ENCODE measurements around the gene ALPG.
"Not testable (repeated sequence)": the region's sequence is repeated elsewhere in the genome, so short reads cannot be mapped to it uniquely, and the experiment has no call there.

Gene ALPG

DNA sequence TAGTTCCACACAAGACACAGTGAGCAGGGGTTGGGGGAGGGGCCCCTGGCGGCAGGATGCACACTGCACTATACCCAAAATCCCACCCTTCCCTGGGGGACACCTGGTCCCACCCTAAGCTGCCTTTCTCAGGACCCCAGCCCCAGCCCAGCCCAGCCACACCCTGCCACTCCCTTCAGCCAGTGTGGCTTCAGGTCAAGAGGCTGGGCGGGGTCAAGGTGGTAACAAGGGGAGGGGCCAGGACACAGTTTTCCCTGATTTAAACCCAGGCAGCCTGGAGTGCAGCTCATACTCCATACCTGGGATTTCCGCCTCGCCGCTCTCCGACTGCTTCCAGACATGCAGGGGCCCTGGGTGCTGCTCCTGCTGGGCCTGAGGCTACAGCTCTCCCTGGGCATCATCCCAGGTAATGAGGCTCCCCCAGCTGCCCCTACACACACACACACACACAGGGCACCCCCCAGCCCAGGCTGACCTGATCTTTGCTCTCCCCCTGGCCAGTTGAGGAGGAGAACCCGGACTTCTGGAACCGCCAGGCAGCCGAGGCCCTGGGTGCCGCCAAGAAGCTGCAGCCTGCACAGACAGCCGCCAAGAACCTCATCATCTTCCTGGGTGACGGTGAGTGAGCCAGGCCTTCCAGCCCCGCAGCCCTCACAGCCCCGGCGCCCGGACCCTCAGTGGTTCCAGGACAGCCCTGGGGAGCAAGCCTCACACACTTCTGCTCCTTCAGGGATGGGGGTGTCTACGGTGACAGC lies at the start of gene ALPG:
TSS of gene ALPG (plus strand) at position 289 of the 755 bp plus-strand sequence. CDS start at position 340, 51 bp downstream.
- no peak for DNase-seq (ENCODE audit: low read depth in 2 of 2)

GRCh38 chr2:232361646-232362045 lies 45.0 kb upstream of the ALPG start:
- no peak for DNase-seq (ENCODE audit: low read depth in 2 of 2)

DNA sequence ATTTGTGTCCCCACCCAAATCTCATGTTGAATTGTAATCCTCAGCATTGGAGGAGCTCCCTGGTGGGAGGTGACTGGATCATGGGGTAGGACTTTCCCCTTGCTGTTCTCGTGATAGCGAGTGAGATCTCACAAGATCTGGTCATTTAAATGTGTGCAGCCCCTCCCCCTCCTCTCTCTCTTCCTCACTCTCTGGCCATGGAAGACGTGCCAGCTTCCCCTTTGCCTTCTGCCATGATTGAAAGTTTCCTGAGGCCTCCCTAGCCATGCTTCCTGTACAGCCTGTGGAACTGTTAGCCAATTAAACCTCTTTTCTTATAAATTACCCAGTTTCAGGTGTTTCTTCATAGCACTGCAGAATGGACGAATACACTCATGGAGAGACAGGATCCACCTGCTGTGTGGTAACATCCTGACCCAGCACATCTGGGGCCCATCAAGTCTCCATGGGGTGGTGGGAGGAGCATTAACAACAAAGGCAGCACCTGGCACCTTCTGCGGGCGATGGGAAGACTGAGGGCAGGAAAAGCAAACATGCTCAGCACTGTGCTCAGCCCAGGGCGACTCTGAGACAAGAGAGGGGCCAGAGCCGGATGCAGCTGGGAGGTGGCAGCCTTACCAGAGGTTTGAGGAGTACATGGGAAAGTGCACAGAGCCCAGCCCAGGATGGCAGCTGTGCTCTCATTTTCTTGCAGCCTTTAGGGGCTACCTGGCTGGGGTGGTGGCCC lies 44.3 kb upstream of the ALPG start:
- DNase-seq (ENCODE audit: low read depth in 2 of 2): no peak

DNA sequence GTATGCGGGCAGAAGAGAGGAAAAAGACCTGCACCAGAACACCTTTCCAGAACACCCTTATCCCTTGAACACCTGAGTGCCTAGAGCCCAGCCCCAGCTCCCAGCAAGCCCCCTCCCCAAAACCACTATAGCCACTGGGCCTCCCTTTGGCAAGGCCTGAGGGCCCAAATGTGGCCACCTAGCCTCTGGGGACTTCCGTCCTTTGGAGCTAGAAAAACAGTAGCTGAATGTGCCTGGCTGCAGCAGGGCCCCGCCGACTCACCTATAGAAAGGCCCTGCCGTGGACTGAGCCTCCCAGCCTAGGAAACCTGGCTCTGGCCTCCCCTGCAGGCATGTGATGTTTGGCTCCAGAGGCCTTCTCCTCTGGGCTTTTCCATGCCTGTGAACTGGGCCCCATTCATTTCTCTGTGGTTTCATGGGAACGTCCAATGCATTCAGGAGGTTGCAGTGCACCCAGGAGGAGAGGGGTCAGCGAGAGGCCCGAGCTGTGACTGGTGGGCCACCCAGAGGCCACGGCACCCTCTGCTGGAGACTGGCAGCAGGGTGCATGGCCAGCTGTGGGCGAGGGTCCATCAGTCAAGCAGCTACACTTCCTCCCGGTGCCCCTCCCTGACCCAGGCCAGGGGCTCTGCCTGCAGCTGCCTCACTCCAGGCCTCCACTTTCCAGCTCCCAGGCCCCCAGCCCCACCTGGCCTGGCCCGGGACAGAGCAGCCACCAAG lies 43.4 kb upstream of the ALPG start:
- not testable (repeated sequence) for DNase-seq (ENCODE audit: low read depth in 2 of 2)

GRCh38 chr2:232363784-232364615 lies 42.6 kb upstream of the ALPG start:
- no peak for DNase-seq (ENCODE audit: low read depth in 2 of 2)

DNA sequence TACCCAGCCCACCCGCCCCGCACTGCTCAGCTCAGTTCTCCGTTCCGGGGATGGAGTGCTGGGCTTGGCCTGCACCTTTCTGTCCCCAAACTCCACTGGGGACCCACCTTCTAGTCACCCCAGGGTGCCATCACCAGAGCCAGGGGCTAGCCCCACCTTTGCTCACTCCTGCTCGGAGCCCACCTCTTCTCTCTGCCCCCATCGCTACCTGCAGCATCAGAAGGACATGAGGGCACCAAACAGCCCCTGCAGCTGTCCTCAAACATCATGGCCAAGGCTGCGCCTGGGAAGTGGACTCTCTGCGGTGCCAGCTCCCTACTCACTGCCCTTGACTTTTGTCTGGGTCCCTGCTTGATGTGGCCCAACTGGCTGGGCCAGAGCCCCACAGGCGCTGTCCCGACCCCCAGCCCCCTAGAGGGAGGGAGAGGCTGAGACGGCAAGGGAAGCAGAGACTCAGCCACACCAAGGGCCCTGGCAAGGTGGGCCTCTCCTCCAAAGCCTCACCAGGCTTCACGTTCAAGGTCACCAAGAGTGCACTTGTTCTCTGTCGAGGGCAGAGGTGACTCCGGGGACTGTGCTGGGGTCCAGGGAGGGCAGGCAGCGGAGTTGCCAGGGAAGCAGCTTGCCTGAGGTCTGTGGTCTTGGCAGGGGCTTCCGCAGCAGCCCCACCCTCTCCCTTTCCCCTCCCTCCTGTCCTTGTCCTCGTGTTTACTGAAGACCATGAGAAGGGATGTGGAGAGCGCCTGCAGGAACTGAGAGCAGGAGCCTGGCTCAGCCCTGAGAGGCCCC lies 41.6 kb upstream of the ALPG start:
- DNase-seq (ENCODE audit: low read depth in 2 of 2): not testable (repeated sequence)

DNA sequence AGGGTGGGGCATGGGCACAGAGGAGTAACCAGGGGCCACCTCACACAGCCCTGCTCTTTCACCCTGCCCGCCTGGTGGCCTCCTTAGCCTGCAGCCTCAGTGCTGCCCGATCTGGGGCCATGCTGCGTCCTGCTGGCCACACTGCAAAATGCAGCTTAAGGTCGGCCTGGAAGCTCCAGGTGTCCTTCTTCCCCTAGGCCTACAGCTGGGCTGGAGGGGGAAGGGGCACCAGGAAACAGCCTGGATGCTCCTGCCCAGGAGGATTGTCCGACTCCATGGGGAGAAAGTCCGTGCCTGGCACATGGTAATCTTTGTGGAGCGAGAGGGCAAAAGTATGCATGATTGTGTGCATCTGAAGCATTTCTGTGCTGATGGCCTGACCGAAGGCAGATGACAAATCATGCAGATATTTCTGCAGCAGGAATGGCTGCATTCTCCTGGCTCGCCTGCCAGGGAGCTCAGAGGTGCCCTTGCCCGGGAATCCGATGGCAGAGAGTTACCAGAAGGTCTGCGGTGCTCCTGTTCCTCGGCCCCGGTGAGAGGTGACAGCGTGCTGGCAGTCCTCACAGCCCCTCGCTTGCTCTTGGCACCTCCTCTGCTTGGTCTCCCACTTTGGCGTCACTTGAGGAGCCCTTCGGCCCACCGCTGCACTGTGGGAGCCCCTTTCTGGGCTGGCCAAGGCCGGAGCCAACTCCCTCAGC lies 40.9 kb upstream of the ALPG start:
- DNase-seq (ENCODE audit: low read depth in 2 of 2): no peak

DNA sequence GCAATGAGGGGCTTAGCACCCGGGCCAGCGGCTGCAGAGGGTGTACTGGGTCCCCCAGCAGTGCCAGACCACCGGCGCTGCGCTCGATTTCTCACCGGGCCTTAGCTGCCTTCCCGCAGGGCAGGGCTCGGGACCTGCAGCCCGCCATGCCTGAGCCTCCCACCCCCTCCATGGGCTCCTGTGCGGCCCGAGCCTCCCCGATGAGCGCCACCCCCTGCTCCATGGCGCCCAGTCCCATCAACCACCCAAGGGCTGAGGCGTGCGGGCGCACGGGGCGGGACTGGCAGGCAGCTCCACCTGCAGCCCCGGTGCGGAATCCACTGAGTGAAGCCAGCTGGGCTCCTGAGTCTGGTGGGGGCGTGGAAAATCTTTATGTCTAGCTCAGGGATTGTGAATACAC lies 40.2 kb upstream of the ALPG start:
- DNase-seq (ENCODE audit: low read depth in 2 of 2): not testable (repeated sequence)

DNA sequence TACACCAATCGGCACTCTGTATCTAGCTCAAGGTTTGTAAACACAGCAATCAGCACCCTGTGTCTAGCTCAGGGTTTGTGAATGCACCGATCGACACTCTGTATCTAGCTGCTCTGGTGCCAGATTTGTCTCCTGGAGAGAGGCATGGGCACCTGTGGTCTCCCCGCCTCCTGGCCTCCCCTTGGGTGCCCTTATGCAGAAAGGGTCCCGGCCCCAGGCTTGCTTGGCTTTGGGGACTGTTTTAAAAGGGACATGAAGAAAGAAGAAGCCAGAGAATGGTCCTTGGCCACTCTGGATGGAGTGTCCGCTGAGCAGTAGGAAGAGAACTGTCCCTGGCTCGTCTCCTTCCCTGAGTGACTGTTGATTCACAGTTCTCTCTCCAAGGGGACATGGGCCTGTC lies 39.6 kb upstream of the ALPG start:
- DNase-seq (ENCODE audit: low read depth in 2 of 2): no peak

DNA sequence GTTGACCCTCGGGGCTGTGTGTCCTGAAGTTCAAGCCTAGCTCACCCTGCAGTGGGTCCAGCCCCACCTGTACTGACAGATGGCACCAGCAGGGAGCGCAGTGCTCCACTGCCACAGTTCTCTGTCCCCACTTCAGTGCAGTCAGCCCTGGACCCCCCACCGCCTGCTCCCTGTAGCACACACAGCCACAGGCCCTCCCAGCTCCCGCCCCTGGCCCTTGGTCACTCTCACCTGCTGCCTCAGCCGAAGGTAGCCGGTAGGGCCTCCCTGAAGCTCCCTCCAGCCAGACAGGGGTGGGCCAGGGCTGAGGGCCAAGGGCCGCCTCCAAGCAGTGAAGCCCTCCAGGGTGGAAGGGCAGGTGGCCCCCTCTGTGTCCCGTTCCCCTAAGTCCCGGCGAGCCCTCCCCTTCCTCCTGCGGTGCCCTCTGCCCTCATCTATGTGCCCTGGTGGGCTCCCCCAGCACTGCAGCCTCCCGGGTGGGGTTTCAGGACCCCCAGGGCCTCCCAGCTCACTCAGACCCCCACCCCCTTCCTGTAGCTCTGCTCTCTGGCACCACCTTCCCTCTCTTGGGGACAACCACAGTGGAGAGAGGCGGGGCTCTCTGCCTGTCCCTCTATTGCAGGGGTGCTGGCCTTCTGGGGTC lies 38.9 kb upstream of the ALPG start:
- DNase-seq (ENCODE audit: low read depth in 2 of 2): no peak

- DNase-seq (ENCODE audit: low read depth in 2 of 2): no peak
Measured at GRCh38 chr2:232368311-232368731, 38.3 kb upstream of the ALPG start.

- DNase-seq (ENCODE audit: low read depth in 2 of 2): no peak
Measured at GRCh38 chr2:232369126-232369951, 37.3 kb upstream of the ALPG start.

DNA sequence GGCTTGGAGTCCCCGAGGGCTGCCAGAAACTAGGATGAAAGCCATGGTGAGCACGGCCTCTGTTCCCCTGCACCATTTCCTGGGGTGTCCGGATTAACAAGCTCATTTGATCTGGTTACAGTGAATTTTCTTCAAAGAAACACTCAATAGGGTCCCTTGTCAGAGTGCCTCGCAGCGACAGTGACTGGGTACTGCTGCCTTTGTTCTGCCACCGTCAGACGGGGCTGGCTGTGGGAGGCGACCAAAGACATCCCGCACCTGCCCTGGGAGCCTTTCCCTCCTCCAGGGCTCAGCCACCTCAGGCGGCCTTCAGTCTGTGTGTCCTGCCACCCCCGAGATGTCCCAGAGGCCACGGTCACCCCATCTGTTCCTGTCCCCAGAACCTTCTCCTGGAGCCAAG lies 36.6 kb upstream of the ALPG start:
- DNase-seq (ENCODE audit: low read depth in 2 of 2): not testable (repeated sequence)

GRCh38 chr2:232372231-232373208 lies 34.1 kb upstream of the ALPG start:
- no peak for DNase-seq (ENCODE audit: low read depth in 2 of 2)

DNA sequence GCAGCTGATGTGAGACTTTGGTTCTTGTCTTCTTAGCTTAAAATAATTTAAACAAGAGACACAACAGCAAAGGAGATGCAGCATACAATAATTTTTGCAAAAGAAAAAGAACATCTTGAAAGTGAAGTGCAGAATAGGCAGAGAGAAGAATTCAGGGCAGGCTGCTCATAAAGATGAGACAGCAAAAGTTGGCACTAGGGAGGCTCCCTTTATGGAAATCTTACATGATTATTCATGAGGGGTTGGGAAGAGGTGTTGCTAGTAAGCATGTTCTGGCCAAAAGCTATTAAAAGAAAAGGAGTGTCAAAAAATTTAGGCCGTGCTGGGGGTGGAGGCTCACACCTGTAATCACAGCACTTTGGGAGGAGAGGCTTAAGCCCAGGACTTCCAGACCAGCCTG lies 32.3 kb upstream of the ALPG start:
- no peak for DNase-seq (ENCODE audit: low read depth in 2 of 2)

DNA sequence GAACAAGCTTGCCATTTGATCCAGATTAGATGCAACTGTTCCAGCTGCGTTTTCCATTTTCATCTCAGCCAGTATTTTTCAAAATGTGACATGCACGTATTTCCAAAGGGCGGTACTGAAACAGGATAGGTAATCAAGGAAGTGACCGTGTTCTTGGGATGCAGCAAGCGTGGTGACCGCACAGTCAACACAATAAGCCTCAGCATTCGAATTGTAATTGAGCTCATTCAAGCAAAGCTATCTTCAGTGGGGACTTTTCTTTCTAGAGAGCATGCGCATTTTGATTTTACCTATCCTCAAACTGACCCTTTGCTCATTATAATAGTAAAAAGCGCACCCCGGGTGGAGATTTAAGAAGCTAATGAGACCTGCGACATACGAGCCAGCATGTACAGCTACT lies 31.5 kb upstream of the ALPG start:
- no peak for DNase-seq (ENCODE audit: low read depth in 2 of 2)

DNA sequence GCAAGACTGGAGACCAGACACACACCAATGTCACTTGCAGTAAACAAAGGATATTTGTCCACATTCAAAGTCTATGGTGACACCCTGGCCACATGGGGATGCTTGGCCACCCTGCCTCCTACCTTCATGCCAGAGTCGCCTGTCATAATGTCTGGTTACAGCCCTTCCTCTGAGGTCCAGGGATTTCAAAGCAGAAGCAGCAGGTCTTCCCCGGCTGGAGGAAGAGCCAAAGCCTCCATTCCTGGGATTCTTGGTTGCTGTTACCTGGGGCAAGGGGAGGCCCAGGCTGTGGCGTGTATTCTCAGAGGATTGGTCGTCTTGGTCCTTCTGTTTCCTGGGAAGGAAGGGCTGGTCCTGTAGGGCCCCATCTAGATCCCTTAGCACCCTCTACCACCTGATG lies 30.4 kb upstream of the ALPG start:
- no peak for DNase-seq (ENCODE audit: low read depth in 2 of 2)

DNA sequence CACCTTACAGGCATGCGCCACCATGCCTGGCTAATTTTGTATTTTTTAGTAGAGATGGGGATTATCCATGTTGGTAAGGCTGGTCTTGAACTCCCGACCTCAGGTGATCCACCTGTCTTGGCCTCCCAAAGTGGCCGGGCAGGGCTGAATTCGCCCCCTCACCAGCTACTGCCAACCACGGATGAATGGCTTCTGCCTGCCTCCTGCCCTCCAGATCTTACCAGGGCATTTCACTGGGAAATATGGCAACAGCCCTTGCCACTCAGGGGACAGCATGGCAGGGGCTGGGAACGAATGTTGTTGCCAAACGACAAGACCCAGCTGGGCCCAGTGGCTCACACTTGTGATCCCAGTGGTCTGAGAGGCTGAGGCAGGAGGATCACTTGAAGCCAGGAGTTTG lies 29.9 kb upstream of the ALPG start:
- DNase-seq (ENCODE audit: low read depth in 2 of 2): no peak

All from stimulated activated CD4-positive, alpha-beta T cell treated with anti-CD3 and anti-CD28 coated beads, Interleukin-15, amount 100 ng/mL, for 48 hours (primary cell).